GM12878 (cell line): ENCODE measurements around the gene GABRR3. TPM values are rescaled to one million over a fixed set of nuclear protein-coding genes. Genes with fewer than 3 reads are reported as not detected.

Experiments used
- ATAC-seq: fragments of 200-7000 bp; cut with Tn5 transposase; 3 replicates; pipeline ENCODE4 v1.9.1; 2020; ENCODE audit warnings: mild to moderate bottlenecking, moderate library complexity
- BruUV-seq: library from RNA; stranded (reverse); fragments of 400-500 nt; replicated peaks from 2 replicates; lab custom pipeline; 2021; lab: Mats Ljungman, UMichigan
- CTCF ChIA-PET: fragments of 300-600 bp; sonication (Branson Sonifier 250); formaldehyde crosslinking; extraction: SDS; loops from one replicate; lab custom pipeline; 2021; ENCODE audit warnings: inconsistent platforms; lab: Yijun Ruan, JAX
- POLR2A ChIA-PET: fragments of 350-600 bp; formaldehyde crosslinking; extraction: SDS; loops from one replicate; lab custom pipeline; 2021; ENCODE audit warnings: inconsistent platforms; lab: Charles Lee
- RAD21 ChIA-PET: fragments of 300-600 bp; sonication (Branson Sonifier 250); formaldehyde crosslinking; loops from one replicate; lab custom pipeline; 2023; ENCODE audit warnings: antibody characterized with exemption; ENCODE audit not compliant: unreplicated experiment; lab: Charles Lee
- SMC1A ChIA-PET: fragments of 300-600 bp; sonication (Branson Sonifier 250); formaldehyde crosslinking; loops from one replicate; lab custom pipeline; 2023; ENCODE audit not compliant: unreplicated experiment, uncharacterized antibody; lab: Charles Lee
- DNase-seq: peaks from one replicate; pipeline ENCODE4 v3.0.0-alpha.2; 2011; ENCODE audit warnings: low read depth, low spot score
- FAIRE-seq: peaks from 3 replicates; lab custom pipeline; 2011; peaks lifted over from hg19 to GRCh38; lab: Jason Lieb, UNC
- H2AFZ ChIP-seq: 2 replicates; pipeline ENCODE4 v1.6.0; 2011; ENCODE audit warnings: low read depth, low read length, control low read depth; ENCODE audit not compliant: control insufficient read depth
- H3K27ac ChIP-seq: 2 replicates; pipeline ENCODE4 v1.5.1; 2011; ENCODE audit warnings: control low read depth; ENCODE audit not compliant: control insufficient read depth, insufficient read depth
- H3K27me3 ChIP-seq, 2 experiments: replicated peaks in 1 of 2; 2 replicates each; pipeline versions ENCODE4 v1.6.0 to v1.6.1; 2011; ENCODE audit warnings: low read length in 1 of 2; ENCODE audit not compliant: control insufficient read depth in 2 of 2, insufficient read depth in 2 of 2
- H3K36me3 ChIP-seq, 2 experiments: 2 replicates each; pipeline ENCODE4 v1.5.1; 2011; ENCODE audit warnings: low read length in 1 of 2; ENCODE audit not compliant: control insufficient read depth in 2 of 2, insufficient read depth in 2 of 2
- H3K4me1 ChIP-seq: 2 replicates; pipeline ENCODE4 v1.6.1; 2011; ENCODE audit warnings: mild to moderate bottlenecking, low read length, moderate library complexity, mixed read lengths; ENCODE audit not compliant: control insufficient read depth, insufficient read depth
- H3K4me2 ChIP-seq: 2 replicates; pipeline ENCODE4 v1.6.0; 2011; ENCODE audit warnings: control low read depth; ENCODE audit not compliant: control insufficient read depth, insufficient read depth
- H3K4me3 ChIP-seq: fragments of 200-600 bp; sonication (generic); 2 replicates; pipeline ENCODE4 v1.5.1; 2016
- H3K79me2 ChIP-seq: 2 replicates; pipeline ENCODE4 v1.6.0; 2011; ENCODE audit warnings: low read length; ENCODE audit not compliant: control insufficient read depth, insufficient read depth
- H3K9ac ChIP-seq: 2 replicates; pipeline ENCODE4 v1.8.0; 2011; ENCODE audit warnings: low read length, control low read depth, mixed read lengths; ENCODE audit not compliant: control insufficient read depth, insufficient read depth
- H3K9me3 ChIP-seq: replicated peaks from 3 replicates; pipeline ENCODE4 v1.5.1; 2011; ENCODE audit warnings: mild to moderate bottlenecking, low read length; ENCODE audit not compliant: control insufficient read depth, insufficient read depth
- H4K20me1 ChIP-seq: 2 replicates; pipeline ENCODE4 v1.6.0; 2011; ENCODE audit not compliant: control insufficient read depth, insufficient read depth
- CHD1 ChIP-seq: IDR thresholded peaks from 2 replicates; pipeline ENCODE4 v1.6.1; 2012; ENCODE audit warnings: low read depth, low read length, improper control_type of control experiment
- CREM ChIP-seq: IDR thresholded peaks from 2 replicates; pipeline ENCODE4 v1.6.1; 2014; ENCODE audit warnings: antibody characterized with exemption, low read depth
- GABPA ChIP-seq: IDR thresholded peaks from 2 replicates; pipeline ENCODE4 v1.6.1; 2014; ENCODE audit warnings: antibody characterized with exemption, low read depth, mild to moderate bottlenecking, inconsistent platforms
- MXI1 ChIP-seq: fragments of 150-350 bp; IDR thresholded peaks from 2 replicates; pipeline ENCODE4 v1.6.1; 2011; ENCODE audit warnings: low read depth, mild to moderate bottlenecking, inconsistent platforms, low read length, improper control_type of control experiment
- PAX8 ChIP-seq: fragments of 450-650 bp; IDR thresholded peaks from 2 replicates; pipeline ENCODE4 v1.6.1; 2017; ENCODE audit warnings: mild to moderate bottlenecking, moderate library complexity
- SMAD5 ChIP-seq: IDR thresholded peaks from 2 replicates; pipeline ENCODE4 v1.6.1; 2016; ENCODE audit warnings: antibody characterized with exemption, low read depth
- TCF3 ChIP-seq: IDR thresholded peaks from 2 replicates; pipeline ENCODE4 v1.6.1; 2012; ENCODE audit warnings: low read depth, mild to moderate bottlenecking, low read length, borderline replicate concordance; ENCODE audit not compliant: insufficient read depth
- WGBS: methylation state at CpG from one replicate; pipeline ENCODE4 v1.1.6; 2016; ENCODE audit warnings: low lambda C conversion rate; ENCODE audit not compliant: insufficient replicate concordance, insufficient coverage; ENCODE audit errors: missing lambda C conversion rate; 5-methylcytosine and 5-hydroxymethylcytosine counted together
- in situ Hi-C: fragments of 300-500 bp; cut with MboI; formaldehyde crosslinking; loops from 9 replicates; pipeline ENCODE4 v1.14.3; 2018; ENCODE audit warnings: mixed read lengths
- intact Hi-C: fragments of 100-400 bp; cut with micrococcal nuclease; formaldehyde crosslinking; loops from one replicate; pipeline ENCODE4 v1.14.2; 2022; ENCODE audit not compliant: unreplicated experiment
- polyA plus RNA-seq, 11 experiments: library from polyadenylated mRNA; depleted of rRNA in 4 of 11; unstranded in 6 of 11; stranded (reverse) in 5 of 11; fragments of >200 nt; fragmentation: Nextera tagmentation in 4 of 11; fragmentation: Illumina TruSeq in 1 of 11; extraction: Ambion mirVana in 4 of 11; extraction: Trizol in 1 of 11; gene quantifications; 1 replicate in 1 of 11; 2 replicates in 10 of 11; pipeline versions ENCODE4 v1.2.1 to v1.2.3, GENCODE V29; 2011 to 2016; ENCODE audit warnings: inconsistent platforms in 2 of 11, missing spikeins in 2 of 11, low read depth in 1 of 11
- total RNA-seq, 4 experiments: library from RNA; depleted of rRNA in 3 of 4; stranded (reverse); fragments of >200 nt in 3 of 4; fragmentation: Illumina TruSeq in 1 of 4; extraction: Trizol in 1 of 4; gene quantifications; 2 replicates each; pipeline versions ENCODE4 v1.2.1 to v1.2.3, GENCODE V29; 2013 to 2021
- TF ChIP-seq, protein P1 (sequence below): fragments of 450-650 bp; conservative IDR thresholded peaks from 2 replicates; pipeline ENCODE4 v1.6.1; 2017; ENCODE audit warnings: mild to moderate bottlenecking, moderate library complexity
- TF ChIP-seq, protein P2 (sequence below): fragments of 450-650 bp; IDR thresholded peaks from 2 replicates; pipeline ENCODE4 v1.6.1; 2014; ENCODE audit warnings: mild to moderate bottlenecking

Gene GABRR3
- total and polyA plus RNA-seq, 10 of the 15 experiments (the other 5 are each of a cell fraction or from before 2014, with no cell fraction given) = not detected

DNA sequence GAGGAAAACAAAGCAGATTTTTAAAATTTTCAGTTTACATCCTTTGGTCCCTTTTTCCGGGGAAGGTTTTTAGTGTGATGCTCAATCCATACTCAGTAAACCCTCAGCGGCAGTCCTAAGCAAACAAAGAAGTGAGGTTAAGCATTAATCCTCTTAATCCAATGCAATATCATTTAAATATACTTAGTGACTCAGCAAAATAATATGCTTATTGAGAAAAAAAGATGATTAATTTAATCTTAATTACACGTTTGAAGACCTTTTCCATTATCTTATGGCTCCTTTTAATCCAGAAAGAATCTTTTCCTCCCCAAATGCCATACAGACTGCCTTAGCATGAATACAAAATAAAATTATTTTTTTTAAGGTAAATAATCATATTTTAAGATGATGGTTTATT, at the start of gene GABRR3 (continued):
- no peak for TF ChIP-seq TCF3

DNA sequence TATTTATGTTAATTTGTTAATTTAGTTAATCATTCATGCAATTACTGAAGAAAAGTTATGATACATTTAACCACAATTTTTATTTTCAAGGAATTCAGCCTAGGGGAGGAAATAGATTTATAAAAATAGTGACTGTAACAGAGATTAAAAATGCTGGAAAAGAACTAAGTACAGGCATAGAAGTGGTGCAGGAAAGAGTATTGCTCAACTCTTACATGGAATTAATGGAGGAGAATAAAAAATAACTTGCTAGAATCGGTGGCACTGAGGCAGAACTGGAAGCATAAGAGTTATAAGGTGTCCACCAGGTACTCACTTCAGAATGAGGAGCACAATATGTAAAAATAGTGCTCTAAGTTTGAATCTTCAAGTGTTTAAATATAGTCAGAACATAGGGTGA, 38.4 kb upstream of the GABRR3 start:
- H3K27me3 ChIP-seq = no peaks in the 10 kb centered on the region
- H3K79me2 ChIP-seq = no peaks in the 10 kb centered on the region
- no peaks in the 10 kb centered on the region for H3K36me3 ChIP-seq
- no peak for DNase-seq
- POLR2A ChIA-PET = no interaction called here
- H3K27ac ChIP-seq = no peak overlapping the region
- SMC1A ChIA-PET = no interaction called here
- intact Hi-C loops = no loop called here
- TF ChIP-seq CHD1 (no peak), PAX8 (no peak), GABPA (no peak), SMAD5 (no peak), MXI1 (no peak), CREM (no peak)
- TF ChIP-seq, protein P1, sequence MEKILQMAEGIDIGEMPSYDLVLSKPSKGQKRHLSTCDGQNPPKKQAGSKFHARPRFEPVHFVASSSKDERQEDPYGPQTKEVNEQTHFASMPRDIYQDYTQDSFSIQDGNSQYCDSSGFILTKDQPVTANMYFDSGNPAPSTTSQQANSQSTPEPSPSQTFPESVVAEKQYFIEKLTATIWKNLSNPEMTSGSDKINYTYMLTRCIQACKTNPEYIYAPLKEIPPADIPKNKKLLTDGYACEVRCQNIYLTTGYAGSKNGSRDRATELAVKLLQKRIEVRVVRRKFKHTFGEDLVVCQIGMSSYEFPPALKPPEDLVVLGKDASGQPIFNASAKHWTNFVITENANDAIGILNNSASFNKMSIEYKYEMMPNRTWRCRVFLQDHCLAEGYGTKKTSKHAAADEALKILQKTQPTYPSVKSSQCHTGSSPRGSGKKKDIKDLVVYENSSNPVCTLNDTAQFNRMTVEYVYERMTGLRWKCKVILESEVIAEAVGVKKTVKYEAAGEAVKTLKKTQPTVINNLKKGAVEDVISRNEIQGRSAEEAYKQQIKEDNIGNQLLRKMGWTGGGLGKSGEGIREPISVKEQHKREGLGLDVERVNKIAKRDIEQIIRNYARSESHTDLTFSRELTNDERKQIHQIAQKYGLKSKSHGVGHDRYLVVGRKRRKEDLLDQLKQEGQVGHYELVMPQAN = no peak
- TF ChIP-seq, protein P2, sequence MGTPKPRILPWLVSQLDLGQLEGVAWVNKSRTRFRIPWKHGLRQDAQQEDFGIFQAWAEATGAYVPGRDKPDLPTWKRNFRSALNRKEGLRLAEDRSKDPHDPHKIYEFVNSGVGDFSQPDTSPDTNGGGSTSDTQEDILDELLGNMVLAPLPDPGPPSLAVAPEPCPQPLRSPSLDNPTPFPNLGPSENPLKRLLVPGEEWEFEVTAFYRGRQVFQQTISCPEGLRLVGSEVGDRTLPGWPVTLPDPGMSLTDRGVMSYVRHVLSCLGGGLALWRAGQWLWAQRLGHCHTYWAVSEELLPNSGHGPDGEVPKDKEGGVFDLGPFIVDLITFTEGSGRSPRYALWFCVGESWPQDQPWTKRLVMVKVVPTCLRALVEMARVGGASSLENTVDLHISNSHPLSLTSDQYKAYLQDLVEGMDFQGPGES = no peak
- no peak for ATAC-seq
- FAIRE-seq = no peak
- no peaks in the 10 kb centered on the region for H3K9me3 ChIP-seq
- no peak overlapping the region for H2AFZ ChIP-seq
- CTCF ChIA-PET = interaction anchor here (1.0 kb wide), 1 partner anchor 13 kb away, joined by 3 read pairs; no protein-coding TSS in a partner anchor
- no peak overlapping the region for H3K4me2 ChIP-seq
- no peaks in the 10 kb centered on the region for H4K20me1 ChIP-seq
- no peak overlapping the region for H3K4me3 ChIP-seq
- in situ Hi-C loops = no loop called here
- H3K9ac ChIP-seq = no peak overlapping the region
- no peaks in the 10 kb centered on the region for H3K4me1 ChIP-seq
- no TSS peak for BruUV-seq
- WGBS = 0% methylated on average over 1 of the region's 1 CpG
- RAD21 ChIA-PET = interaction anchor here (1.2 kb wide), 1 partner anchor 257 kb away, joined by 3 read pairs; no protein-coding TSS in a partner anchor
